ENCODE measurements around the gene TMEM140.

- TF ChIP-seq CTCF (IDR thresholded peaks at IDR 0.05 in 4 of 5, conservative IDR thresholded peaks at IDR 0.05 in 1 of 5) (peak; percentile 26 to 54 (median 46)), POLR2A (IDR thresholded peaks at IDR 0.05) (peak; percentile 32 to 49)
Measured at GRCh38 chr7:135169141-135169963, 21.5 kb downstream of the TMEM140 start.

All from gastrocnemius medialis (tissue), 4 donors.